ENCODE data around the gene ABCA3. TPM values are rescaled to one million over a fixed set of nuclear protein-coding genes. Genes with fewer than 3 reads are reported as not detected.

Gene ABCA3
- total and polyA plus RNA-seq, 2 donors (not counting 1 experiment from before 2014, with no cell fraction given) = 3.1 to 5.1 TPM

- ChIA-PET CTCF (no interaction called here), POLR2A (no interaction called here)
- H2AFZ ChIP-seq (ENCODE audit: insufficient read depth, low read depth, low read length, poor library complexity, severe bottlenecking) = no peak overlapping the region
- Mint-ChIP-seq H3K4me3 (no peak overlapping the region), H3K27me3 (peaks cover 3% of the 10 kb centered on the region), H3K4me1 (peaks cover 3% of the 10 kb centered on the region), H3K27ac (no peak overlapping the region), H3K9me3 (ENCODE audit: insufficient read depth) (no peaks in the 10 kb centered on the region)
- peaks cover 3 to 4% of the 10 kb centered on the region in 2 donors for H3K4me1 ChIP-seq (ENCODE audit: control insufficient read depth in 2 of 2, insufficient read depth in 2 of 2, low read length in 2 of 2)
- no peak overlapping the region for H3K4me3 ChIP-seq (ENCODE audit: control extremely low read depth in 1 of 5, extremely low read depth in 1 of 5, insufficient read depth in 1 of 5, low read depth in 2 of 5, low read length in 4 of 5)
- H3K9ac ChIP-seq (ENCODE audit: low read length) = no peak overlapping the region
- H3K9me3 ChIP-seq (ENCODE audit: control extremely low read depth in 1 of 3, control insufficient read depth in 2 of 3, insufficient read depth in 1 of 3, low read length in 2 of 3) = no peaks in the 10 kb centered on the region
- peaks cover 0 to 8% (median 2%) of the 10 kb centered on the region in 4 experiments for H3K27me3 ChIP-seq (replicated peaks in 1 of 4; ENCODE audit: control extremely low read depth in 1 of 4, control insufficient read depth in 3 of 4, insufficient read depth in 4 of 4, low read length in 3 of 4)
- no peak overlapping the region for H3K27ac ChIP-seq (ENCODE audit: low read length in 2 of 2)
- DNase-seq (no peak), ATAC-seq (ENCODE audit: low read depth) (no peak)
- WGBS (ENCODE audit: insufficient coverage) = 95% methylated on average over 29 of the region's 29 CpGs
- no peak overlapping the region for H3K4me2 ChIP-seq (replicated peaks; ENCODE audit: low read depth, low read length, poor library complexity, severe bottlenecking)
- H3K36me3 ChIP-seq (replicated peaks in 1 of 2; ENCODE audit: control extremely low read depth in 1 of 2, control insufficient read depth in 1 of 2, extremely low read depth in 1 of 2, insufficient read depth in 2 of 2, low read length in 1 of 2) = peaks cover 0 to 64% of the 10 kb centered on the region in 2 experiments
- H4K20me1 ChIP-seq (ENCODE audit: control insufficient read depth, insufficient read depth, low read length, poor library complexity, severe bottlenecking) = peaks cover 52% of the 10 kb centered on the region
- peaks cover 24% of the 10 kb centered on the region for H3K79me2 ChIP-seq (ENCODE audit: control insufficient read depth, insufficient read depth, low read length)
- intact Hi-C loops (cut with micrococcal nuclease) = no loop called here
- no peak for TF ChIP-seq EZH2 (IDR thresholded peaks at IDR 0.05; ENCODE audit: borderline replicate concordance, insufficient read depth, low read depth, low read length, poor library complexity, severe bottlenecking)
- TF ChIP-seq CTCF (IDR thresholded peaks at IDR 0.05) = no peak
Observed at GRCh38 chr16:2231016-2231931, 109.3 kb downstream of the ABCA3 start.

DNA sequence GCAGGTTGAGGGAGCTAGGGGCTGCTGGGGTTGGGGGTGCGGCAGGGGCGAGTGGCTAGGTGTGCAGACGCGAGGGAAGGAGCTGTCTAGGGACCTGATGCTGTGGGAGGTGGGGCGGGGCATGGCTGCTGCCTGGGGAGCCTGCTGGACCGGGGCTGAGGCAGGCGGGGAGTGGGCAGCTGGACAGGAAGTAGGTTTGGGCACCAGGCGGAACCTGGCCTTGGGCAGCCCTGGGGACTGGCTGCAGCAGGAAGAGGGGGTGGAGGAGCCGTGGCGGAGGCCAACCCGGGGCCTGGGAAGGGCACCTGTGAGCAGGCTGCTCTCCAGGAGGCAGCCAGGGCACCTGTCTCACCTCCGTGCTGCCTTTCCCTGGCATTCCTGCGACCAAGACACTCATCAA lies 110.2 kb downstream of the ABCA3 start:
- H3K4me1 Mint-ChIP-seq = peaks cover 8% of the 10 kb centered on the region
- Histone ChIP-seq H3K4me1 (ENCODE audit: control insufficient read depth in 2 of 2, insufficient read depth in 2 of 2, low read length in 2 of 2) (no peaks in the 10 kb centered on the region), H3K4me2 (replicated peaks; ENCODE audit: low read depth, low read length, poor library complexity, severe bottlenecking) (no peak overlapping the region), H3K79me2 (ENCODE audit: control insufficient read depth, insufficient read depth, low read length) (peaks cover 29% of the 10 kb centered on the region), H3K27ac (ENCODE audit: low read length in 2 of 2) (no peak overlapping the region), H3K27me3 (replicated peaks in 1 of 4; ENCODE audit: control extremely low read depth in 1 of 4, control insufficient read depth in 3 of 4, insufficient read depth in 4 of 4, low read length in 3 of 4) (no peaks in the 10 kb centered on the region), H3K36me3 (replicated peaks in 1 of 2; ENCODE audit: control extremely low read depth in 1 of 2, control insufficient read depth in 1 of 2, extremely low read depth in 1 of 2, insufficient read depth in 2 of 2, low read length in 1 of 2) (peaks cover 0 to 60% of the 10 kb centered on the region in 2 experiments), H2AFZ (ENCODE audit: insufficient read depth, low read depth, low read length, poor library complexity, severe bottlenecking) (no peak overlapping the region), H3K9ac (ENCODE audit: low read length) (no peak overlapping the region), H3K9me3 (ENCODE audit: control extremely low read depth in 1 of 3, control insufficient read depth in 2 of 3, insufficient read depth in 1 of 3, low read length in 2 of 3) (no peaks in the 10 kb centered on the region), H4K20me1 (ENCODE audit: control insufficient read depth, insufficient read depth, low read length, poor library complexity, severe bottlenecking) (peaks cover 43% of the 10 kb centered on the region), H3K4me3 (ENCODE audit: control extremely low read depth in 1 of 5, extremely low read depth in 1 of 5, insufficient read depth in 1 of 5, low read depth in 2 of 5, low read length in 4 of 5) (no peak overlapping the region)
- peaks cover under 1% of the 10 kb centered on the region for H3K27me3 Mint-ChIP-seq
- intact Hi-C loops (cut with micrococcal nuclease) = no loop called here
- no peak for ATAC-seq (ENCODE audit: low read depth)
- no peak for DNase-seq
- no peak overlapping the region for H3K4me3 Mint-ChIP-seq
- 98% methylated on average over 12 of the region's 13 CpGs for WGBS (ENCODE audit: insufficient coverage)
- no peak for TF ChIP-seq EZH2 (IDR thresholded peaks at IDR 0.05; ENCODE audit: borderline replicate concordance, insufficient read depth, low read depth, low read length, poor library complexity, severe bottlenecking)
- no peak for TF ChIP-seq CTCF (IDR thresholded peaks at IDR 0.05)
- H3K27ac Mint-ChIP-seq = no peak overlapping the region
- POLR2A ChIA-PET = no interaction called here
- no peaks in the 10 kb centered on the region for H3K9me3 Mint-ChIP-seq (ENCODE audit: insufficient read depth)
- CTCF ChIA-PET = no interaction called here

All from B cell (primary cell).